NCI-H226 (cell line): ENCODE data around the gene RAD54L.
"Not testable (repeated sequence)": the region's sequence is repeated elsewhere in the genome, so short reads cannot be mapped to it uniquely, and the experiment has no call there.

Source experiments
- DNase-seq: peaks from one replicate; pipeline ENCODE4 v3.0.0-alpha.2; 2015

Gene RAD54L

DNA sequence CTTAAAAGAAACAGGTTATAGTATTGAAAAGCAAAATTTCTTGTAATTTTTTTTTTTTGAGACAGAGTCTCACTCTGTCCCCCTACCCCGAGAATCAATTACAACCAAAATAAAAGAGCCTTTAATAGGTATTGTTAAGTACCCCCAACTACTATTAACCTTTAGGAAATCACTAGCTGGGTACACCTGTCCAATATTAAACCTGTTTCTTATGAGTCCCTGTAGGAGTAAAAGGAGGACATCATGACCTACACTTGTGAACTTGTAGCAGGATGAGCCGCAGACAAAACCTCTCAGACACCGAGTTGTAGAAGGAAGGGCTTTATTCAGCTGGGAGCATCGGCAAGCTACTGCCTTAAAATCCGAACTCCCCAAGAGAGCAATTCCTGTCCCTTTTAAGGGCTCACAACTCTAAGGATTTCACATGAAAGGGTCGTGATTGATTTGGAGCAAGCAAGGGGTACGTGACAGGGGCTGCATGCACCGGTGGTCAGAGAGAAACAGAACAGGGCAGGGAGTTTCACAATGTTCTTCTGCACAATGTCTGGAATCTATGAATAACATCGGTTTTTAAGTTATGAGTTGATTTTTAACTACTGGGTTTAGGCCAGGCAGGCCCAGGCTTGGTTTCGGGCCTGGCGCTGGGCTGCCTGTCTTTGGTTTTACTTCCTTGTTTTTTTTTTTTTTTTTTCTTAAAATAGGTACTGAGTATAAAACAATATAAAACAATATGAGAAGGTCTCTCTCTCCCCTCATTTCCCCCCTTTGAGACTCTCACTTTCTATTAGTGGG, 77.9 kb downstream of the RAD54L start:
- DNase-seq, result not testable (repeated sequence)
